Brain microvascular endothelial cell (primary cell): ENCODE results near the gene PIP5KL1.

ENCODE experiments used
- DNase-seq: peaks from one replicate; pipeline ENCODE4 v3.0.0-alpha.2; 2020
- H3K27ac ChIP-seq: fragments of 250-450 bp; sonication (Bioruptor Pico); 2 replicates; pipeline ENCODE4 v1.5.1; 2020; ENCODE audit warnings: mild to moderate bottlenecking, moderate library complexity
- H3K27me3 ChIP-seq: fragments of 250-450 bp; sonication (Bioruptor Pico); replicated peaks from 2 replicates; pipeline ENCODE4 v1.5.1; 2020; ENCODE audit warnings: mild to moderate bottlenecking
- H3K36me3 ChIP-seq: fragments of 250-450 bp; sonication (Bioruptor Pico); replicated peaks from 2 replicates; pipeline ENCODE4 v1.5.1; 2020; ENCODE audit warnings: mild to moderate bottlenecking
- H3K4me3 ChIP-seq: 2 replicates; pipeline ENCODE4 v1.5.1; 2011; ENCODE audit warnings: low read depth, mild to moderate bottlenecking, control low read depth, low read length, moderate library complexity
- in situ Hi-C: cut with HindIII; loops from 2 replicates; pipeline ENCODE4 v1.10.0; 2017; ENCODE audit warnings: low sequenced_read_pairs, low pct_ligation_motif_present
- TF ChIP-seq, protein P1 (sequence below): IDR thresholded peaks from 2 replicates; pipeline ENCODE4 v1.5.1; 2011; ENCODE audit warnings: low read depth, mild to moderate bottlenecking, moderate library complexity, low read length, control low read depth, inconsistent platforms; ENCODE audit errors: missing control alignments

Gene PIP5KL1

DNA sequence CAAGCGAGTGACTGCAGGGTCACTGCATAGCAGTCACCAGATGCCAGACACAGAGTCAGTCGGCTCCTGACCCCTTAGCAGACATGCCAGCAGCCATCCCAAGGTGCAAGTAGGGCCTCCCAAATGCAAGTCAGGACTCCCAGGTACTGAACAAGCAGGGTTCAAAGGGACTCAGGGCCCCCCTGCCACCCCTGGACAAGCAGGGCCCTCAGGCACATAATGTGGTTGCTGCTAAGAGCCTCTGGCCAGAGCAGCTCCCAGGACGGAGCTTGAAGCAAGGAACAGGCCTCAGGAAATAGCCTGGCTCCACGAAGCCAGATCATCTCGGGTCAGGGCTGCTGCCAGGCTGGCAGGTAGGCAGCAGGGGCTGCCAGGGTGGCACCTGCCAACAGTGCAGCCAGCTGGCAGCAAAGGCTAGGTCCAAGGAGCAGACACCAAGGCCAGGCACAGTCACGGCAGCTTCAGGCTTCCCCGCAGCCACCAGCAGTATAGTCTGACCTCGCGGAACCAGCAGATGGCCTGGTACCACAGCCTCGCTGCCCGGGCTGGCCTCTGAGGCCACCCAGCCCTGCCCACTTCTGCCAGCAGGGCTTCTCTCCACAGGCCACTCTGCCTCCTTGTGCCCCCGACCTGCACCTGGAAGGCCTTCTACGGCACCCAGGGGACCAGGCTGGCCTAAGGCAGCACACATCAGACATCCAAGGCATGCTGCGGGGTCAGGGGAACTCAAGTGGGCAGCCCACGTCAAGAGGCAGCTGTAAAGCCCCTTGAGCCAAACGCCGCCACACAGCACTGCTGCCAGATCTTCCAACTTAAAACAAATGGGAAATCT, 42.8 kb upstream of the PIP5KL1 start:
- TF ChIP-seq, protein P1, sequence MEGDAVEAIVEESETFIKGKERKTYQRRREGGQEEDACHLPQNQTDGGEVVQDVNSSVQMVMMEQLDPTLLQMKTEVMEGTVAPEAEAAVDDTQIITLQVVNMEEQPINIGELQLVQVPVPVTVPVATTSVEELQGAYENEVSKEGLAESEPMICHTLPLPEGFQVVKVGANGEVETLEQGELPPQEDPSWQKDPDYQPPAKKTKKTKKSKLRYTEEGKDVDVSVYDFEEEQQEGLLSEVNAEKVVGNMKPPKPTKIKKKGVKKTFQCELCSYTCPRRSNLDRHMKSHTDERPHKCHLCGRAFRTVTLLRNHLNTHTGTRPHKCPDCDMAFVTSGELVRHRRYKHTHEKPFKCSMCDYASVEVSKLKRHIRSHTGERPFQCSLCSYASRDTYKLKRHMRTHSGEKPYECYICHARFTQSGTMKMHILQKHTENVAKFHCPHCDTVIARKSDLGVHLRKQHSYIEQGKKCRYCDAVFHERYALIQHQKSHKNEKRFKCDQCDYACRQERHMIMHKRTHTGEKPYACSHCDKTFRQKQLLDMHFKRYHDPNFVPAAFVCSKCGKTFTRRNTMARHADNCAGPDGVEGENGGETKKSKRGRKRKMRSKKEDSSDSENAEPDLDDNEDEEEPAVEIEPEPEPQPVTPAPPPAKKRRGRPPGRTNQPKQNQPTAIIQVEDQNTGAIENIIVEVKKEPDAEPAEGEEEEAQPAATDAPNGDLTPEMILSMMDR: no peak
- H3K27me3 ChIP-seq: no peaks in the 10 kb centered on the region
- no peak overlapping the region for H3K27ac ChIP-seq
- H3K36me3 ChIP-seq: no peaks in the 10 kb centered on the region
- no peak overlapping the region for H3K4me3 ChIP-seq
- DNase-seq: no peak
- in situ Hi-C loops: no loop called here

DNA sequence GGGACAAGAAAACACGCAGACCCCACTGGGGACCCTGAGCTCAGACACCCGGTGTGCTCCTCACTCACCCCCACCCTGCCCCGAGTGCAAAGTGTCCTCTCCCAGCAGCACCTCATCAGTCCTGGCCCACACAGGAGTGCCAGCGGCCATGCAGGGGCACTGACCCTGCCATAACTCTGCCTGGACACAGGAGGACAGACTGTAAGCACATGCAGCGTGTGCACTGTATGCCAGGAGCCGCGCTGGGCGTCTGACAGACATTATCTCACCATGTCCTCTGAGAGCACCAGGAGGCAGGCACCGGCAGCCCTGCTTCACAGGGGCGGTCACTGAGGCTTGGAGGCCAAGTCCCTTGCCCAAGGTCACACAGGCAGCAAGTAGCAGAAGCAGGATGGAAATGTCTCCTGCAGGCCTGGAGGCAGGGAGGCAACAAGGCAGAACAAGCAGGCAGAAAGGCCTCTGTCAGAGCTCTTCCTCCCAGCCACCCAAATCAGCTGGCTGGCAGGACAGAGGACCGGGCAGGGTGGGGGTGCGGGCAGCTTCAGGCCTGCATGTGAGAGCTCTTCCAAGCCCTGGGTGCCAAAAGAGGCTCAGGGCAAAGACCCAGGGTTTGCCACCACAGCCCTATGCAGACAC, 41.8 kb upstream of the PIP5KL1 start:
- Histone ChIP-seq H3K36me3 (no peaks in the 10 kb centered on the region), H3K4me3 (no peak overlapping the region), H3K27me3 (no peaks in the 10 kb centered on the region), H3K27ac (no peak overlapping the region)
- TF ChIP-seq, protein P1: no peak
- in situ Hi-C loops: no loop called here
- no peak for DNase-seq

DNA sequence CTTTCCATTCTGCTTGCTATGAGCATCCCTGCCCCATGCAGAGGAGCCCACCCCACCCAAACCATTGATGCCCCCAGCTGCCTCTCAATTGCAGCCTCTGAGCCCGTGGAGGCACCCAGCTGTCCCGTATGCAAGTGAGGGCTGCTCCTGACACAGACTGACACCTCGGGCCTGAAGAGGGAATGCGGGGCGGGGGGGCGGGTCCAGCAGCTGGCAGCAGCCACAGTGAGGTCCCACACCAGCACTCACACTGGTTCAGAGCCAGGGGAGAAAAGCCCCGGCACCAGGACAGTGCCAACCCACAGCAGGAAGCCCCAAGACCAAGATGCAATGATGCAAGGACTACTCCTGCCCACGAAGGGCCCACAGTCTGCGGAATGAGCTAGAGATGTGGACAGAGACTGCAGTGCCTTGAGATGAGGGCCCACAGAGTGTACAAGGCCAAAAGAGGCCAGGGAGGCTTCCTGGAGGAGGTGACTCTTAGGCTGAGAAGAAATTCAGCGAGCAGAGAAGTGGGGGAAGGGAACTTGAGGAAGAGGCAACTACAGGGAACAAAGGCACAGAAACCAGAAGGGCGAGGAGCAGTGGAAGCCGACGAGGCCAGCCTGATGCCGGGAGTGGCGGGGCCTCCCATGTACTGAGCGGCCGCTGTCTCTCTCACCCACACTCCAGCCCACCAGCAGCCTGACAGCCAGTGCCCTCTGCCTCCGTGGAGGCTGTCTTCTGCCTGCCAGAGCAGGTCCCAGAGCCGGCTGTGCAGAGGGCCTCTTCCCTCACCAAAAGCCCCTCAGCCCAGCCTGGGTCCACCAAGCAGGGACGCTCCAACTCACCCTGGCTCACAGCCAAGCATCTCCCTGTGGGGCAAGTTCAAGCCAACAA, 41.0 kb upstream of the PIP5KL1 start:
- no peaks in the 10 kb centered on the region for H3K27me3 ChIP-seq
- TF ChIP-seq, protein P1: no peak
- in situ Hi-C loops: no loop called here
- no peak overlapping the region for H3K4me3 ChIP-seq
- H3K27ac ChIP-seq: no peak overlapping the region
- no peaks in the 10 kb centered on the region for H3K36me3 ChIP-seq
- no peak for DNase-seq

DNA sequence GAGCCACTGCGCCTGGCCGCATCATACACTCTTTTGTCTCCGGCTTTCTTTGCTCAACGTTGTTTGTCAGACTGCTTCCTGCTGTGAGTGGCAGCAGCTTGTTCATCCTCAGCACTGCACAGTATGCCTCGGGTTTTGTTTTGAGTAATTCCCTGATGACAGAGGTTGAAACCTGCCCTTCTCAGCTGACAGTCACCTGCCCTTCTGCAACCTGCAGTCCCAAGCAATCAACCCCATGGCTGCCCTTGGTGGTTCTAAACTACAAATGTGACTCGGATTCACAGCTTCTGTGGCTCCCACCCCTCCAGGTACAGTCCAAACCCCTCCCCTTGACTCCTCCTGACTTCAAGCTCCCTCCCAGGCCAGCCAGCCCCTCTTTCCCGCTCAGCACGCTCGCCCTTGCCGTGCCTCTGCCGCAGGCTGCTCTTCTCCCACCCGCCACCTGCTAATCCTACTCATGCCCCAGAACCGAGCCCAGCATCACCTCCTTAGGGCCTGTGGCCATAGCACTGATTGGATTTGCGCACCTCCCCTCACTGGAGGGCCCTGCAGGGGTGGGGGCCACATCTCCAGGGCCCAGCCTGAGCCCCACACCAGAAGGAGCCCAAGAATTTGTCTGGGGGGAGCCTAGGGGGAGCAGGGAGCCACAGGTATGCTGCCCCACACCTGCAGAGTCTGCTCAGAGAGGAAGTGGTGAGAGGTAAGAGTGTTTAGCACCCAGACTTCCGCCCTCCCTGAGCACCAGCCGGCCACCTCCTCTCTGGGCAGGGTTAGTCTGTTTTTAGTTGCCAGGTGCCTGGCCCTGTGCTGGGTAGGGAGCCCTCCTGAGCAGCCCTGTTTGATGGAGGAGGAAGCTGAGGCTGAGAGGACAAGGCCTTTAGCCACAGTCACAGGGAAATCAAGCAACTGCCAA, 40.1 kb upstream of the PIP5KL1 start:
- in situ Hi-C loops: no loop called here
- TF ChIP-seq, protein P1: no peak
- Histone ChIP-seq H3K36me3 (no peaks in the 10 kb centered on the region), H3K4me3 (no peak overlapping the region), H3K27me3 (no peaks in the 10 kb centered on the region), H3K27ac (no peak overlapping the region)
- no peak for DNase-seq

DNA sequence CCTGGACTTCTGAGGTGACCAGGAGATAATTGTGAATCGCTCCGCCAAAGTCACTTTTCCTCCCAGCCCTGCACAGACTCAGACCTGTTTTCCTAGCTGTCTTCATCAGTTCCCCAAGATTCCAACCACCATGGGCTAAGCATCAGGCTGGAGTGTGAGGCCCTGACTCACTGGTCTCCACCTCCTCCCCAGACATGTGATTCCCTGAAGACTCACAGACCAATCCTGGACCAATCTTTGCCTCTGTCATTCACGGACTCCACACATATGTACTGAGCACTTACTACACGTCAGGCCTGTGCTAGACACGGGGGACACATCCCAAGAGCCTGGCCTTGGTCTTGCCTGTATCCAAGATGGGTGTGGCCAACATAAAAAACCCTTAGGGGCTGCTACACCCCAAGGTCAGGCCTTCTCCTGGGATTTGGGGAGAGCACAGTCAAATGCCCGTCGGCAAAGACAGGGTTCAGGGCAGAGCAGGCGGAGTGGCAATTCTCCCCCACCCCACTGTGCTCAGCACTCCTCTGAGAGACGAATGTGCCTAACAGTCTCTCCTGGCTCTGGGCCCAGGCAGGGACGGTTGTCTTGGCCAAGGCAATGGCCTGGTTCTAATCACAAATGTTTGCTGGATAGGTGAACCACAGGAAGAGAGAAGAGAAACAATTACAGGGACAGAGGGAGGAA, 38.3 kb upstream of the PIP5KL1 start:
- Histone ChIP-seq H3K27ac (no peak overlapping the region), H3K4me3 (no peak overlapping the region), H3K27me3 (no peaks in the 10 kb centered on the region), H3K36me3 (no peaks in the 10 kb centered on the region)
- TF ChIP-seq, protein P1: no peak
- peak; percentile 76 for DNase-seq
- in situ Hi-C loops: no loop called here
